GM18499 (cell line): Measurements from ENCODE around the gene DHRS7B.
A peak's percentile ranks its signal among the peaks of the same experiment; 100 is the strongest.

Experiments used
- ATAC-seq: cut with Tn5 transposase; IDR thresholded peaks from one replicate; pipeline ENCODE4 v1.9.1; 2021; ENCODE audit warnings: moderate number of reproducible peaks; ENCODE audit not compliant: insufficient read depth, unreplicated experiment

DHRS7B gene

GRCh38 chr17:21200590-21201297 is 74.0 kb downstream of the DHRS7B start:
- no peak for ATAC-seq

GRCh38 chr17:21201298-21201595 is 74.5 kb downstream of the DHRS7B start:
- no peak for ATAC-seq

- no peak for ATAC-seq
These were observed 75.1 kb downstream of the DHRS7B start for GRCh38 chr17:21201874-21202273.

- no peak for ATAC-seq
These were observed 75.7 kb downstream of the DHRS7B start for GRCh38 chr17:21202512-21202911.

GRCh38 chr17:21204935-21205334 is 78.2 kb downstream of the DHRS7B start:
- no peak for ATAC-seq

- no peak for ATAC-seq
These were observed 81.6 kb downstream of the DHRS7B start for GRCh38 chr17:21208352-21208751.

GRCh38 chr17:21209511-21210175 is 82.9 kb downstream of the DHRS7B start:
- ATAC-seq: no peak

GRCh38 chr17:21210411-21211076 is 83.8 kb downstream of the DHRS7B start:
- ATAC-seq: no peak

GRCh38 chr17:21211825-21212479 is 85.2 kb downstream of the DHRS7B start:
- no peak for ATAC-seq

GRCh38 chr17:21212826-21213637 is 86.3 kb downstream of the DHRS7B start:
- ATAC-seq: no peak

- ATAC-seq: peak; percentile 6
These were observed 86.9 kb downstream of the DHRS7B start for GRCh38 chr17:21213638-21214014.

GRCh38 chr17:21214015-21214776 is 87.4 kb downstream of the DHRS7B start, which contains the start of gene TMEM11:
TMEM11 (minus strand) TSS chr17:21214161; CDS start chr17:21214152, 9 bp downstream.
- peak; percentile 51 for ATAC-seq

- ATAC-seq: peak; percentile 5
These were observed 88.2 kb downstream of the DHRS7B start for GRCh38 chr17:21214777-21215541.

GRCh38 chr17:21215935-21216334 is 89.2 kb downstream of the DHRS7B start:
- ATAC-seq: no peak

GRCh38 chr17:21217346-21217745 is 90.6 kb downstream of the DHRS7B start:
- ATAC-seq: no peak

GRCh38 chr17:21218101-21218500 is 91.3 kb downstream of the DHRS7B start:
- no peak for ATAC-seq

GRCh38 chr17:21218831-21219380 is 92.1 kb downstream of the DHRS7B start:
- ATAC-seq: no peak

- no peak for ATAC-seq
These were observed 96.3 kb downstream of the DHRS7B start for GRCh38 chr17:21223086-21223485.
